RWPE1 (cell line): ENCODE measurements around the gene KDM2A.

Experiments
- CTCF ChIA-PET: fragments of 350-600 bp; sonication (Branson Sonifier 250); formaldehyde crosslinking; extraction: SDS; loops from one replicate; lab custom pipeline; 2021; lab: Yijun Ruan, JAX
- POLR2A ChIA-PET: fragments of 400-600 bp; formaldehyde crosslinking; extraction: SDS; loops from one replicate; lab custom pipeline; 2020; ENCODE audit warnings: antibody characterized with exemption; ENCODE audit not compliant: low non-redundant PET; lab: Yijun Ruan, JAX
- DNase-seq: peaks from one replicate; pipeline ENCODE4 v3.0.0; 2012; ENCODE audit warnings: low spot score
- H3K27ac ChIP-seq: fragments of 450-650 bp; 2 replicates; pipeline ENCODE4 v1.5.1; 2017
- CTCF ChIP-seq: fragments of 450-650 bp; conservative IDR thresholded peaks from 2 replicates; pipeline ENCODE4 v1.5.1; 2017; ENCODE audit warnings: low read depth, mild to moderate bottlenecking

KDM2A gene

DNA sequence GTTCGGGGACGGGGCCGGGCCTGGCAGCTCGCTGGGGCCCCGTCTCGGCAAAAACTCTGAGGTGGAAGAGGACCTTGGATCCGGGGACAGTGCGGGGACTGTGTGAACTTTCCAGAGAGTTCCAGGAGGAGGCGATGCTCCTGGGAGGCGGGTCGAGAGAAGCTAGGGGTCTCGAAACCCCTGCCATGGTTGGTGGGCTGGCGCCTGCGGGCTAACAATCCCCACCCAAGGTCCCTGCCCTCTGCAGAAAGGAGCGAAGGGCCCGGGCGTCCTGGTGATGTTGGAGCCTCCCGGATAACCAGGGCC is 142.5 kb downstream of the KDM2A start:
- ChIA-PET CTCF (interaction anchor here (0.6 to 3.1 kb wide), 9 partner anchors 8 to 453 kb away, joined by 3 to 27 read pairs (median 5); partner anchors contain the start of gene RHOD), POLR2A (interaction anchor here (0.5 kb wide), 1 partner anchor 56 kb away, joined by 3 read pairs; no protein-coding TSS in a partner anchor)
- no peak for DNase-seq
- TF ChIP-seq CTCF, result peak; percentile 30
- peak overlapping the region; percentile 96 for H3K27ac ChIP-seq

GRCh38 chr11:67261946-67262681 is 143.1 kb downstream of the KDM2A start:
- ChIA-PET CTCF (interaction anchor here (0.6 to 3.1 kb wide), 13 partner anchors 8 to 206 kb away, joined by 3 to 27 read pairs (median 4); partner anchors contain the start of gene RHOD), POLR2A (interaction anchor here (0.5 to 0.6 kb wide), 2 partner anchors 55 to 71 kb away, joined by 3 to 4 read pairs; no protein-coding TSS in a partner anchor)
- peak overlapping the region; percentile 96 for H3K27ac ChIP-seq
- no peak for DNase-seq
- TF ChIP-seq CTCF, result no peak

GRCh38 chr11:67262731-67263675 is 143.9 kb downstream of the KDM2A start:
- POLR2A ChIA-PET, result interaction anchor here (0.6 kb wide), 1 partner anchor 70 kb away, joined by 4 read pairs; no protein-coding TSS in a partner anchor
- peak; percentile 88 for DNase-seq
- H3K27ac ChIP-seq, result peak overlapping the region; percentile 96
- peak; percentile 92 for TF ChIP-seq CTCF
- CTCF ChIA-PET, result interaction anchor here (0.6 to 3.1 kb wide), 14 partner anchors 9 to 209 kb away, joined by 3 to 27 read pairs (median 4); no protein-coding TSS in a partner anchor

GRCh38 chr11:67264260-67264659 is 145.2 kb downstream of the KDM2A start:
- ChIA-PET CTCF (interaction anchor here (0.6 to 3.1 kb wide), 6 partner anchors 15 to 212 kb away, joined by 3 to 27 read pairs (median 4); no protein-coding TSS in a partner anchor), POLR2A (no interaction called here)
- H3K27ac ChIP-seq, result peak overlapping the region; percentile 96
- DNase-seq, result no peak
- no peak for TF ChIP-seq CTCF

DNA sequence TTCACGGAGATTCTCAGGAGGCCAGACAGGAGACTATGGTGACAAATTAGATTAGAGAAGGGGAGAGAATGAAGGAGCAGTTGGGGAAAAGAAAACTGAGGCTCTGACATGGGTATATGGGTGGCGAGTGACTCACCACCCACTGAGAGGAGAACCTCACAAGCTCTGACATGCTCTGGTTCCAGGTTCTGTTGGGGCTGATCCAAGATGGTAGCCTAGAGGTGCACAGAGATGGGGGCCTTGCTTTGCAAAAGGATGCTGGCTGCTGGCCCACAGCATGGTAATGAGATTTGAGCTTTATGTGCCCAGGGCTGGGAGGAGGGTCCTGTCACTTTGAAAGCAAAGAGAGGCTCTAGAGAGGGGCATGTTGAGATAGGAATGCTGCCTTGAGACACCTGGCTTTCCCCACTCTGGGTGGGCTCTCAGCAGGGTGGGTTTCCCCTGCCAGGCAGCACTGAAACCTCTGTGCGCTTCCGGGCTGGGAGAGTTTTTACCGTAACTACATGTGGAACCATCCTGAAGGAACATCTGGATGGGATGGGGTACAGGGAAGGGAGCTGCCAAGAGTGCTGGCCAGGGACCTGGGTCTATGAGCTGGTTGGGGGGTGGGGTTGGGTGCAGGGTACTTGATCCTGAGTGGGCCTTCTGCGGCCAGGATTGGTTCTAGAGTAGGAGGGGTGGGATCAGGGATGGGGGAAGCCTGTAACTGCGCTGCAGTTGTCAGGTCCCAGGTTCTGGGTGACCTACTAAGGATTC is 146.0 kb downstream of the KDM2A start:
- CTCF ChIA-PET, result interaction anchor here (0.7 to 2.6 kb wide), 2 partner anchors 16 to 53 kb away, joined by 4 to 15 read pairs; no protein-coding TSS in a partner anchor
- H3K27ac ChIP-seq, result peak overlapping the region; percentile 96

More for the DNA sequence above, 146.0 kb downstream of the KDM2A start:
- TF ChIP-seq CTCF, result no peak
- peak; percentile 66 for DNase-seq
- POLR2A ChIA-PET, result interaction anchor here (0.5 to 1.3 kb wide), 2 partner anchors 52 to 119 kb away, joined by 3 to 4 read pairs; no protein-coding TSS in a partner anchor
